GM12874 (cell line): Measurements from ENCODE around the gene PCBP4.

Experiments used
- CTCF ChIP-seq: IDR thresholded peaks from 2 replicates; pipeline ENCODE4 v1.5.1; 2011; ENCODE audit warnings: low read depth, mild to moderate bottlenecking, control low read depth, low read length, moderate library complexity; ENCODE audit not compliant: insufficient read depth

The PCBP4 gene

GRCh38 chr3:51968170-51968775 is 1.0 kb upstream of the PCBP4 start:
- no peak for TF ChIP-seq CTCF

GRCh38 chr3:51966922-51967383 is 301 bp downstream of the PCBP4 start:
- TF ChIP-seq CTCF: no peak

- TF ChIP-seq CTCF: no peak
These were observed 768 bp downstream of the PCBP4 start for GRCh38 chr3:51966486-51966885.

- TF ChIP-seq CTCF: no peak
These were observed 1.2 kb downstream of the PCBP4 start for GRCh38 chr3:51966016-51966415.

- no peak for TF ChIP-seq CTCF
These were observed 2.7 kb downstream of the PCBP4 start for GRCh38 chr3:51964521-51964920.

- no peak for TF ChIP-seq CTCF
These were observed 3.3 kb downstream of the PCBP4 start for GRCh38 chr3:51963951-51964451.

GRCh38 chr3:51962854-51963530 is 4.3 kb downstream of the PCBP4 start:
- no peak for TF ChIP-seq CTCF
